Measurements from ENCODE around the gene POLRMT. TPM values are rescaled to one million over a fixed set of nuclear protein-coding genes. Genes with fewer than 3 reads are reported as not detected.
A peak's percentile ranks its signal among the peaks of the same experiment; 100 is the strongest.

Gene POLRMT
- total RNA-seq, 1 donor from 2014 or later: 29.0 TPM

GRCh38 chr19:640606-641189, 7.4 kb upstream of the POLRMT start:
- no peak for DNase-seq (ENCODE audit: low read depth)
- no peak overlapping the region for H3K4me3 ChIP-seq (ENCODE audit: low read depth, low read length)

DNA sequence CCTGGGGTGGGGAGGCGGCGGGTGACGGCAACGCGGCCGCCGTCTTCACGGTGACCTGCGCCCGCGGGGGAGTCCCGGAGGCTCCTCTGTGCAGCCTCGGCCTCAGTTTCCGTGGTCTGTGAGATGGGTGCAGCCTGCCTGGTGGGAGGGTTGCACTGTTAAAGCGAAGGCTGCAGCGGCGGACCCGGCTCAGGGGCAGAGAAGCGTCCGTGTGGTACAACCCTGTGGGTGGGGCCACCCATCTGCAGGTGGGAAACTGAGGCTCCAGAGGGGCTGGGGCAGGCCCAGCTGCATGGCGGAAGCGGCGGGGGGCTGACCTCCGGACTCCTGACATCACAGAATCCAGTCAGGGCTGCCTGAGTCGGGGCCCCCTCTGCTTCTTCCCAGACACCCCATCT, 6.8 kb upstream of the POLRMT start:
- FAIRE-seq (no peak), DNase-seq (ENCODE audit: low read depth) (no peak)
- peak overlapping the region; percentile 23 for H3K4me3 ChIP-seq (ENCODE audit: low read depth, low read length)
- no peaks in the 10 kb centered on the region for H3K27me3 ChIP-seq (ENCODE audit: control insufficient read depth, insufficient read depth, low read length)
- TF ChIP-seq CTCF (IDR thresholded peaks at IDR 0.05; ENCODE audit: insufficient read depth, low read length, severe bottlenecking): no peak
- H3K36me3 ChIP-seq (ENCODE audit: control insufficient read depth, insufficient read depth, low read length): no peaks in the 10 kb centered on the region

More at GRCh38 chr19:640606-641189, 7.4 kb upstream of the POLRMT start:
- Histone ChIP-seq H3K36me3 (ENCODE audit: control insufficient read depth, insufficient read depth, low read length) (no peaks in the 10 kb centered on the region), H3K27me3 (ENCODE audit: control insufficient read depth, insufficient read depth, low read length) (no peaks in the 10 kb centered on the region)
- no peak for TF ChIP-seq CTCF (IDR thresholded peaks at IDR 0.05; ENCODE audit: insufficient read depth, low read length, severe bottlenecking)
- FAIRE-seq: no peak

- H3K27me3 ChIP-seq (ENCODE audit: control insufficient read depth, insufficient read depth, low read length): no peaks in the 10 kb centered on the region
- peak within 1 kb of the TSS; percentile 24 for H3K4me3 ChIP-seq (ENCODE audit: low read depth, low read length)
- no peaks in the 10 kb centered on the region for H3K36me3 ChIP-seq (ENCODE audit: control insufficient read depth, insufficient read depth, low read length)
- DNase-seq (ENCODE audit: low read depth) (peak; percentile 58), FAIRE-seq (no peak)
- no peak for TF ChIP-seq CTCF (IDR thresholded peaks at IDR 0.05; ENCODE audit: insufficient read depth, low read length, severe bottlenecking)
Measured at GRCh38 chr19:639253-640160, 6.2 kb upstream of the POLRMT start, which contains the start of gene FGF22. Gene FGF22 (plus strand): TSS chr19:639879. CDS start chr19:639926, 47 bp downstream.

DNA sequence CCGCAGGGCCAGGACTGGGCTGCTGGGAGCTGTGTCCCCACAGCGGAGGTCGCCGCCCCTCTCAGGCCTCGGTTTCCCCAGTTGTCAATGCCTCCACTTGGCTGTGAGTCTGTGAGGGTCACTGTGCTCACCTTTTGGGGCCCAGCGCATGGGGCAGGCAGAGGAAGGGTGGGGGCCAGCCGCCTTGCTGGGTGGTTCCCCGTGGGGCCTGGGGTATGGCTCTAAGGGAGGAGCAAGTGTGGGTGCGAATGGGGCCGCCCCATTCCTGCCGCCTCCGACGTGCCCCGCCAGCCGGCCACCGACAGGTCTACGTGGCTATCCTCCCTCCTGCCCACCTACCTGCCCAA, 5.5 kb upstream of the POLRMT start:
- Histone ChIP-seq H3K4me3 (ENCODE audit: low read depth, low read length) (no peak overlapping the region), H3K27me3 (ENCODE audit: control insufficient read depth, insufficient read depth, low read length) (no peaks in the 10 kb centered on the region), H3K36me3 (ENCODE audit: control insufficient read depth, insufficient read depth, low read length) (no peaks in the 10 kb centered on the region)
- no peak for FAIRE-seq
- DNase-seq (ENCODE audit: low read depth): no peak
- no peak for TF ChIP-seq CTCF (IDR thresholded peaks at IDR 0.05; ENCODE audit: insufficient read depth, low read length, severe bottlenecking)

DNA sequence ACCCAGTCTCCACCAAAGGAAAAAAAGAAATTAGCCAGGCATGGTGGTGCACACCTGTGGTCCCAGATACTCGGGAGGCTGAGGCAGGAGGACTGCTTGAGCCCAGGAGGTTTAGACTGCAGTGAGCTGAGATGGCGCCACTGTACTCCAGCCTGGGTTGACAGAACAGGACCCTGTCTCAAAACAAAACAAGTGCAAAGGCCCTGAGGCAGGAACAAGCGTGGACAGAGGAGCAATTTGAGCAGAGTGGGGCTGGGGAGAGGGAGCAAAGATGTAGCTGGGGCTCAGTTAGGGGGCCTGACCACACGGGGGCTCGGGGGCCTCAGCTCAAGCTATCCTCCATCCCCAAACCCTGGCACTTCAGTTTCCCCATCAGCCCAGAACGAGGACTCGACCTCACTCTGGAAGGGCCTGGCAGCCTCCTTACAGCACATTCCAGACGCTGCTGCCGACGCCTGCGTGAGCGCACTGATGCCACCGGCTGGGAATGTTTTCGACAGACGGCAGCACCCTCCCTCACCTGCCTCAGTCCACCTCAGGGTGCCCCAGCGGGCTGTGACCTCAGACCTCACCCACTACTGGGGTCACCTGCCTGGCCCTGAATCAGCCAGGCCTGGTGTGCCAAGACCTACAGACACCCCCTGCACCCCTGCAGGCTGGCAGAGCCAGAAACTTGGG, 1.8 kb upstream of the POLRMT start:
- no peaks in the 10 kb centered on the region for H3K27me3 ChIP-seq (ENCODE audit: control insufficient read depth, insufficient read depth, low read length)
- peaks cover 1% of the 10 kb centered on the region for H3K36me3 ChIP-seq (ENCODE audit: control insufficient read depth, insufficient read depth, low read length)
- no peak for DNase-seq (ENCODE audit: low read depth)
- H3K4me3 ChIP-seq (ENCODE audit: low read depth, low read length): no peak overlapping the region
- no peak for TF ChIP-seq CTCF (IDR thresholded peaks at IDR 0.05; ENCODE audit: insufficient read depth, low read length, severe bottlenecking)
- no peak for FAIRE-seq
